K562 (cell line): ENCODE data around the gene SLC25A26. TPM values are rescaled to one million over a fixed set of nuclear protein-coding genes. Genes with fewer than 3 reads are reported as not detected.

Source experiments
- ATAC-seq: fragments of 200-7000 bp; cut with Tn5 transposase; 3 replicates; pipeline ENCODE4 v1.9.1; 2020; ENCODE audit warnings: moderate library complexity
- BruUV-seq: library from RNA; stranded (reverse); fragments of 400-500 nt; replicated peaks from 2 replicates; lab custom pipeline; 2021; lab: Mats Ljungman, UMichigan
- CTCF ChIA-PET: fragments of 300-600 bp; formaldehyde crosslinking; extraction: SDS; loops from one replicate; lab custom pipeline; 2021; ENCODE audit warnings: low intra/inter-chr PET ratio; lab: Yijun Ruan, JAX
- POLR2A ChIA-PET: fragments of 300-600, 350-650 bp; sonication (Branson Sonifier 250); formaldehyde crosslinking; extraction: SDS; loops from one replicate; lab custom pipeline; 2021; ENCODE audit warnings: antibody characterized with exemption, inconsistent platforms; lab: Yijun Ruan, JAX
- DNase-seq, 4 experiments: peaks; one replicate each; pipeline versions ENCODE4 v3.0.0 to v3.0.0-alpha.2; 2011 to 2018; ENCODE audit warnings: low spot score in 3 of 4, mixed read lengths in 3 of 4; ENCODE audit errors: extremely low read depth in 1 of 4
- FAIRE-seq: peaks from 2 replicates; lab custom pipeline; 2011; peaks lifted over from hg19 to GRCh38; lab: Jason Lieb, UNC
- H2AFZ ChIP-seq: 2 replicates; pipeline ENCODE4 v1.6.0; 2011; ENCODE audit warnings: low read depth, low read length, control low read depth, inconsistent platforms
- H3K27ac ChIP-seq: fragments of 200-600 bp; 3 replicates; pipeline ENCODE4 v1.8.0; 2011; ENCODE audit warnings: low read depth, mild to moderate bottlenecking, control low read depth, inconsistent platforms, low read length, moderate library complexity, mixed read lengths; ENCODE audit errors: extremely low read depth
- H3K27me3 ChIP-seq, 2 experiments: fragments of 300-600 bp in 1 of 2; 2 replicates in 1 of 2; 3 replicates in 1 of 2; pipeline versions ENCODE4 v1.6.0 to v1.8.0; 2011; ENCODE audit warnings: inconsistent platforms in 2 of 2, low read length in 2 of 2, mild to moderate bottlenecking in 1 of 2, mixed read lengths in 1 of 2, moderate library complexity in 1 of 2; ENCODE audit not compliant: control insufficient read depth in 2 of 2, insufficient read depth in 2 of 2
- H3K36me3 ChIP-seq: fragments of 300-600 bp; 3 replicates; pipeline ENCODE4 v1.8.0; 2011; ENCODE audit warnings: mild to moderate bottlenecking, low read length, inconsistent platforms; ENCODE audit not compliant: control insufficient read depth, insufficient read depth
- H3K4me1 ChIP-seq, 2 experiments: fragments of 200-600 bp in 1 of 2; replicated peaks in 1 of 2; 2 replicates in 1 of 2; 3 replicates in 1 of 2; pipeline versions ENCODE4 v1.5.1 to v1.8.0; 2011; ENCODE audit warnings: inconsistent platforms in 2 of 2, low read length in 2 of 2, mild to moderate bottlenecking in 1 of 2, mixed read lengths in 1 of 2, moderate library complexity in 1 of 2; ENCODE audit not compliant: control insufficient read depth in 2 of 2, insufficient read depth in 2 of 2
- H3K4me2 ChIP-seq: 2 replicates; pipeline ENCODE4 v1.6.1; 2011; ENCODE audit warnings: low read length, control low read depth, inconsistent platforms, mixed read lengths; ENCODE audit not compliant: insufficient read depth
- H3K4me3 ChIP-seq: fragments of 200-600 bp; sonication (generic), shearing (Covaris generic); 2 replicates; pipeline ENCODE4 v1.5.1; 2016; ENCODE audit warnings: control low read depth, inconsistent platforms
- H3K79me2 ChIP-seq: fragments of 200-600 bp; 3 replicates; pipeline ENCODE4 v1.8.0; 2011; ENCODE audit warnings: low read length, inconsistent platforms; ENCODE audit not compliant: control insufficient read depth, insufficient read depth
- H3K9ac ChIP-seq, 2 experiments: 2 replicates each; pipeline versions ENCODE4 v1.6.0 to v1.6.1; 2011; ENCODE audit warnings: low read depth in 2 of 2, low read length in 2 of 2, control low read depth in 1 of 2, inconsistent platforms in 1 of 2, mild to moderate bottlenecking in 1 of 2, mixed read lengths in 1 of 2; ENCODE audit not compliant: insufficient read depth in 1 of 2
- H3K9me1 ChIP-seq: one replicate; pipeline ENCODE4 v1.6.0; 2011; ENCODE audit warnings: inconsistent platforms, mild to moderate bottlenecking, low read length, moderate library complexity; ENCODE audit not compliant: control insufficient read depth, insufficient read depth
- H3K9me3 ChIP-seq: replicated peaks from 2 replicates; pipeline ENCODE4 v1.5.1; 2011; ENCODE audit warnings: low read depth, low read length, inconsistent platforms; ENCODE audit not compliant: control insufficient read depth, insufficient read depth
- H4K20me1 ChIP-seq: replicated peaks from 2 replicates; pipeline ENCODE4 v1.6.1; 2011; ENCODE audit warnings: low read length, inconsistent platforms, mixed read lengths; ENCODE audit not compliant: control insufficient read depth, insufficient read depth
- CAMTA2 ChIP-seq: fragments of 250-450 bp; sonication (Bioruptor Pico); conservative IDR thresholded peaks from 2 replicates; pipeline ENCODE4 v1.5.1; 2022
- HIVEP1 ChIP-seq: fragments of 250-450 bp; sonication (Bioruptor Pico); IDR thresholded peaks from 2 replicates; pipeline ENCODE4 v1.4.0; 2020; ENCODE audit warnings: mild to moderate bottlenecking
- HOMEZ ChIP-seq: fragments of 250-450 bp; sonication (Bioruptor Pico); IDR thresholded peaks from 2 replicates; pipeline ENCODE4 v1.4.0; 2020; ENCODE audit warnings: mild to moderate bottlenecking, moderate library complexity
- PTTG1 ChIP-seq: fragments of 450-650 bp; IDR thresholded peaks from 2 replicates; pipeline ENCODE4 v1.6.1; 2016; ENCODE audit warnings: low read depth, mild to moderate bottlenecking, missing genetic modification characterization, missing compliant biosample characterization
- SMARCC2 ChIP-seq: fragments of 450-650 bp; IDR thresholded peaks from 2 replicates; pipeline ENCODE4 v1.6.1; 2017; ENCODE audit warnings: antibody characterized with exemption, moderate library complexity, mild to moderate bottlenecking, low read depth
- SREBF2 ChIP-seq: sonication (generic); formaldehyde crosslinking; IDR thresholded peaks from 2 replicates; pipeline ENCODE4 v1.4.0; 2020; ENCODE audit warnings: mild to moderate bottlenecking, missing genetic modification reagents
- SRSF1 ChIP-seq: fragments of 200-400 bp; formaldehyde crosslinking; IDR thresholded peaks from 2 replicates; pipeline ENCODE4 v1.6.1; 2017; ENCODE audit warnings: mild to moderate bottlenecking, low read depth, low read length, moderate library complexity
- TSHZ1 ChIP-seq: fragments of 250-450 bp; sonication (Bioruptor Pico); IDR thresholded peaks from 2 replicates; pipeline ENCODE4 v1.4.0; 2020; ENCODE audit warnings: mild to moderate bottlenecking, moderate library complexity
- ZNF165 ChIP-seq: fragments of 250-450 bp; sonication (Bioruptor Pico); IDR thresholded peaks from 2 replicates; pipeline ENCODE4 v1.4.0; 2020; ENCODE audit warnings: borderline replicate concordance
- WGBS: fragments of 100-300 bp; shearing (Covaris generic); methylation state at CpG from one replicate; pipeline ENCODE4 v1.1.6; 2016; ENCODE audit warnings: low coverage, mixed read lengths; ENCODE audit not compliant: insufficient coverage; ENCODE audit errors: missing lambda C conversion rate; 5-methylcytosine and 5-hydroxymethylcytosine counted together
- in situ Hi-C: fragments of 300-500 bp; cut with MboI; formaldehyde crosslinking; loops from 4 replicates; pipeline ENCODE4 v1.15.0; 2018; ENCODE audit warnings: inconsistent platforms, mixed read lengths
- intact Hi-C: fragments of 100-400 bp; cut with micrococcal nuclease; formaldehyde crosslinking; loops from 2 replicates; pipeline ENCODE4 v1.14.2; 2022
- polyA plus RNA-seq, 8 experiments: library from polyadenylated mRNA; depleted of rRNA in 4 of 8; stranded (reverse) in 5 of 8; unstranded in 3 of 8; fragments of >200 nt; fragmentation: Nextera tagmentation in 2 of 8; fragmentation: Illumina TruSeq in 1 of 8; extraction: Ambion mirVana in 2 of 8; extraction: Trizol in 1 of 8; gene quantifications; 2 replicates each; pipeline versions ENCODE4 v1.2.1 to v1.2.3, GENCODE V29; 2011 to 2014; ENCODE audit warnings: inconsistent platforms in 1 of 8, missing spikeins in 1 of 8
- total RNA-seq, 7 experiments: library from RNA; depleted of rRNA in 6 of 7; stranded (reverse); fragments of >200 nt in 6 of 7; fragmentation: Illumina TruSeq in 2 of 7; extraction: Trizol in 2 of 7; gene quantifications; 2 replicates each; pipeline versions ENCODE4 v1.2.1 to v1.2.3, GENCODE V29; 2011 to 2021; ENCODE audit warnings: low replicate concordance in 1 of 7
- TF ChIP-seq, protein P1 (sequence below): fragments of 250-450 bp; sonication (Bioruptor Pico); IDR thresholded peaks from 2 replicates; pipeline ENCODE4 v1.5.0; 2021

The SLC25A26 gene
- total and polyA plus RNA-seq, 9 of the 15 experiments (the other 6 are each of a cell fraction or from before 2014, with no cell fraction given): 7.2 to 29.1 (median 12.6) TPM

DNA sequence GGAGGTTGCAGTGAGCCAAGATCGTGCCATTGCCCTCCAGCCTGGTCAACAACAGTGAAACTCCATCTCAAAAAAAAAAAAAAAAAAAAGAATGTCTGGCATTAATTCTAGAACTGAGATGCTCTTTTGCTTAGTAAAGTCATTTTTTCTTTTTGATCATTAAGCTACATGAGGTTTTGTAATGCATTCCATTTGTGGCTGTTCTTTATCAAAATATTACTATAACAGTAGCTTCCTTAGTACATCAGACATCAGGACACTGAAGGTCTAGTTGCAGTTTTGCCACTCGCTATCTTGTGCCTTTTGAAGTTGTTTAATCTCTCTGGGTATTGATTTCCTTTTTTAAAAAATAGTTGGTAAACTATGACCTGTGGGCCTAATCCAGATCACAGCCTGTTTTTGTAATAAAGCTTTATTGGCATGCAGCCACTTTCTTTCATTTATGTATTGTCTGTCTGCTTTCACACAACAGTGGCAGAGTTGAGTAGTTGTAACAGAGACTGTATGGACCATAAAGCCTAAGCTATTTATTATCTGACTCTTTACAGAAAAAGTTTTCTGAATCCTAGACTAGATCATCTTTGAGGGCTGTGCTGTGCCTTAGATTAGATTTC lies 76.6 kb downstream of the SLC25A26 start (continued):
- no peak for TF ChIP-seq HOMEZ (CRISPR knock-in tag)

DNA sequence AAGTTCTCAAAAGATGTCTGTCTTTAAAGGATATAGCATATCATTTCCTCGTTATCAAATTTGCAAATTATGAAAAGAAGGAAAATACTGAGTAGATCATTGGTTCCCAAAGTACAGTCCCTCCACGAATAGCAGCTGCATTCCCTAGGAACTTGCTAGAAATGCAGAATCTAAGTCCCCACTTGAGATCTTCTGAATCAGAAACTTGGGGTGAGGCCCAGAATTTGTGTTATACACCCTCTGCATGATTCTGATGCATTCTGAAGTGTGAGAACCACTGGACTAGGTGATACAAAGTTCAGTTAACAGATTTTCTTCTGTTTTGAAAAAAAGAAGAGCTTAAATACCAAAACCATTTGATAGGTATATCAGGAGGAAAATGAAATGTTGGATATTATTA lies 77.1 kb downstream of the SLC25A26 start:
- 16% methylated on average over 2 of the region's 2 CpGs for WGBS
- ATAC-seq (no peak), DNase-seq (no peak), FAIRE-seq (no peak)
- Histone ChIP-seq H3K4me1 (no peaks in the 10 kb centered on the region), H3K4me2 (no peak overlapping the region), H3K9ac (no peak overlapping the region), H3K27me3 (no peaks in the 10 kb centered on the region), H3K27ac (no peak overlapping the region), H3K4me3 (no peak overlapping the region), H3K79me2 (no peaks in the 10 kb centered on the region), H3K9me3 (no peaks in the 10 kb centered on the region), H2AFZ (no peak overlapping the region), H3K36me3 (no peaks in the 10 kb centered on the region), H4K20me1 (no peaks in the 10 kb centered on the region), H3K9me1 (no peaks in the 10 kb centered on the region)
- CTCF ChIA-PET: no interaction called here
- POLR2A ChIA-PET: no interaction called here
- in situ Hi-C loops: no loop called here
- intact Hi-C loops: no loop called here
- BruUV-seq: no TSS peak
- TF ChIP-seq CAMTA2 (CRISPR knock-in tag): no peak
- no peak for TF ChIP-seq PTTG1 (tag)
- no peak for TF ChIP-seq SRSF1
- TF ChIP-seq, protein P1, sequence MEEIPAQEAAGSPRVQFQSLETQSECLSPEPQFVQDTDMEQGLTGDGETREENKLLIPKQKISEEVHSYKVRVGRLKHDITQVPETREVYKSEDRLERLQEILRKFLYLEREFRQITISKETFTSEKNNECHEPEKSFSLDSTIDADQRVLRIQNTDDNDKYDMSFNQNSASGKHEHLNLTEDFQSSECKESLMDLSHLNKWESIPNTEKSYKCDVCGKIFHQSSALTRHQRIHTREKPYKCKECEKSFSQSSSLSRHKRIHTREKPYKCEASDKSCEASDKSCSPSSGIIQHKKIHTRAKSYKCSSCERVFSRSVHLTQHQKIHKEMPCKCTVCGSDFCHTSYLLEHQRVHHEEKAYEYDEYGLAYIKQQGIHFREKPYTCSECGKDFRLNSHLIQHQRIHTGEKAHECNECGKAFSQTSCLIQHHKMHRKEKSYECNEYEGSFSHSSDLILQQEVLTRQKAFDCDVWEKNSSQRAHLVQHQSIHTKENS (CRISPR knock-in tag): no peak
- TF ChIP-seq ZNF165 (CRISPR knock-in tag): no peak
- TF ChIP-seq TSHZ1 (CRISPR knock-in tag): no peak
- no peak for TF ChIP-seq HIVEP1 (CRISPR knock-in tag)
- no peak for TF ChIP-seq SMARCC2
- TF ChIP-seq SREBF2 (CRISPR knock-in tag): no peak
